Hepatocyte (in vitro differentiated cells): ENCODE data around the gene MED7. TPM values are rescaled to one million over a fixed set of nuclear protein-coding genes. Genes with fewer than 3 reads are reported as not detected.

Experiments
- DNase-seq: peaks from one replicate; pipeline ENCODE4 v3.0.0-alpha.2; 2016; ENCODE audit warnings: low spot score
- H2AFZ ChIP-seq: fragments of 200-600 bp; sonication (generic); 2 replicates; pipeline ENCODE4 v1.6.0; 2016; ENCODE audit warnings: antibody characterized with exemption, mild to moderate bottlenecking
- H3K27ac ChIP-seq: fragments of 200-600 bp; sonication (generic); 2 replicates; pipeline ENCODE4 v1.5.1; 2016; ENCODE audit warnings: mild to moderate bottlenecking
- H3K27me3 ChIP-seq: fragments of 200-600 bp; sonication (generic); 2 replicates; pipeline ENCODE4 v1.6.1; 2016
- H3K36me3 ChIP-seq: fragments of 200-600 bp; sonication (generic); replicated peaks from 2 replicates; pipeline ENCODE4 v1.5.1; 2016; ENCODE audit warnings: low read depth; ENCODE audit not compliant: insufficient read depth
- H3K4me1 ChIP-seq: fragments of 200-600 bp; sonication (generic); 2 replicates; pipeline ENCODE4 v1.5.1; 2016; ENCODE audit warnings: mild to moderate bottlenecking, moderate library complexity; ENCODE audit not compliant: insufficient read depth
- H3K4me2 ChIP-seq: fragments of 200-600 bp; sonication (generic); 2 replicates; pipeline ENCODE4 v1.6.0; 2016
- H3K4me3 ChIP-seq: fragments of 200-600 bp; sonication (generic); 2 replicates; pipeline ENCODE4 v1.5.1; 2016; ENCODE audit warnings: mild to moderate bottlenecking
- H3K79me2 ChIP-seq: fragments of 200-600 bp; sonication (generic); 2 replicates; pipeline ENCODE4 v1.6.0; 2017; ENCODE audit warnings: mild to moderate bottlenecking
- H3K9me2 ChIP-seq: fragments of 200-600 bp; sonication (generic); replicated peaks from 2 replicates; pipeline ENCODE4 v1.6.0; 2017; ENCODE audit warnings: mild to moderate bottlenecking; ENCODE audit not compliant: insufficient read depth
- H3K9me3 ChIP-seq: fragments of 200-600 bp; sonication (generic); 2 replicates; pipeline ENCODE4 v1.5.1; 2016; ENCODE audit warnings: low read depth, mild to moderate bottlenecking
- H4K20me1 ChIP-seq: fragments of 200-600 bp; sonication (generic); 2 replicates; pipeline ENCODE4 v1.6.0; 2016; ENCODE audit warnings: mild to moderate bottlenecking; ENCODE audit not compliant: insufficient read depth, poor library complexity, severe bottlenecking
- CTCF ChIP-seq: fragments of 200-600 bp; sonication (generic); IDR thresholded peaks from 2 replicates; pipeline ENCODE4 v1.5.1; 2016; ENCODE audit warnings: antibody characterized with exemption, mild to moderate bottlenecking; ENCODE audit not compliant: poor library complexity
- EZH2 ChIP-seq: fragments of 200-600 bp; sonication (generic); IDR thresholded peaks from 2 replicates; pipeline ENCODE4 v1.6.1; 2016; ENCODE audit warnings: antibody characterized with exemption, mild to moderate bottlenecking, borderline replicate concordance
- EZH2phosphoT487 ChIP-seq: fragments of 200-600 bp; sonication (generic); IDR thresholded peaks from one replicate; pipeline ENCODE4 v1.6.1; 2018; ENCODE audit warnings: antibody characterized with exemption, mild to moderate bottlenecking, low read depth, moderate library complexity; ENCODE audit not compliant: unreplicated experiment, severe bottlenecking
- WGBS: methylation state at CpG from one replicate; pipeline ENCODE4 v1.1.6; 2016; ENCODE audit warnings: low lambda C conversion rate; ENCODE audit errors: missing lambda C conversion rate; 5-methylcytosine and 5-hydroxymethylcytosine counted together
- polyA plus RNA-seq: library from polyadenylated mRNA; unstranded; fragments of >200 nt; fragmentation: Nextera tagmentation; extraction: Ambion mirVana; gene quantifications from 2 replicates; pipeline ENCODE4 v1.2.1, GENCODE V29; 2016
- total RNA-seq: library from RNA; depleted of rRNA; stranded (reverse); fragments of >200 nt; gene quantifications from 2 replicates; pipeline ENCODE4 v1.2.3, GENCODE V29; 2014

MED7 gene
- total and polyA plus RNA-seq, 2 experiments from 2014 or later: 16.8 to 20.7 TPM

- Histone ChIP-seq H3K27ac (no peak overlapping the region), H3K4me3 (no peak overlapping the region), H3K36me3 (no peaks in the 10 kb centered on the region), H3K9me2 (no peaks in the 10 kb centered on the region), H3K9me3 (no peaks in the 10 kb centered on the region), H3K4me2 (no peak overlapping the region), H4K20me1 (no peaks in the 10 kb centered on the region), H3K4me1 (no peaks in the 10 kb centered on the region), H2AFZ (no peak overlapping the region), H3K79me2 (no peaks in the 10 kb centered on the region), H3K27me3 (peaks cover 8% of the 10 kb centered on the region)
- DNase-seq: no peak
- TF ChIP-seq EZH2phosphoT487: no peak
- no peak for TF ChIP-seq CTCF
- 77% methylated on average over 3 of the region's 3 CpGs for WGBS
These were observed 39.6 kb upstream of the MED7 start for GRCh38 chr5:157182143-157182757.

- H2AFZ ChIP-seq: no peak within 1 kb of the TSS
- no peak within 1 kb of the TSS for H3K27ac ChIP-seq
- H3K4me3 ChIP-seq: no peak within 1 kb of the TSS
- no peak for DNase-seq
- 79% methylated on average over 8 of the region's 8 CpGs for WGBS
- H3K79me2 ChIP-seq: no peaks in the 10 kb centered on the region
- H3K4me2 ChIP-seq: no peak within 1 kb of the TSS
- no peaks in the 10 kb centered on the region for H3K9me2 ChIP-seq
- peaks cover 5% of the 10 kb centered on the region for H3K27me3 ChIP-seq
- no peaks in the 10 kb centered on the region for H3K4me1 ChIP-seq
- no peaks in the 10 kb centered on the region for H3K9me3 ChIP-seq
- no peaks in the 10 kb centered on the region for H4K20me1 ChIP-seq
- TF ChIP-seq EZH2 (no peak), CTCF (no peak), EZH2phosphoT487 (no peak)
- H3K36me3 ChIP-seq: no peaks in the 10 kb centered on the region
These were observed 38.0 kb upstream of the MED7 start, which contains the start of gene ITK for GRCh38 chr5:157180374-157181264. TSS of gene ITK (plus strand) at chr5:157180840. CDS start at chr5:157180978, 138 bp downstream.

GRCh38 chr5:157178966-157179365, 36.3 kb upstream of the MED7 start:
- TF ChIP-seq EZH2phosphoT487 (no peak), EZH2 (no peak), CTCF (no peak)
- H3K9me2 ChIP-seq: no peaks in the 10 kb centered on the region
- H3K4me3 ChIP-seq: no peak overlapping the region
- no peaks in the 10 kb centered on the region for H3K9me3 ChIP-seq
- H4K20me1 ChIP-seq: no peaks in the 10 kb centered on the region
- no peaks in the 10 kb centered on the region for H3K36me3 ChIP-seq
- WGBS: 86% methylated on average over 3 of the region's 3 CpGs
- H3K79me2 ChIP-seq: no peaks in the 10 kb centered on the region
- DNase-seq: no peak
- peaks cover 5% of the 10 kb centered on the region for H3K27me3 ChIP-seq
- no peaks in the 10 kb centered on the region for H3K4me1 ChIP-seq
- no peak overlapping the region for H2AFZ ChIP-seq
- no peak overlapping the region for H3K27ac ChIP-seq
- no peak overlapping the region for H3K4me2 ChIP-seq
